Measurements from ENCODE around the gene STOM. TPM values are rescaled to one million over a fixed set of nuclear protein-coding genes. Genes with fewer than 3 reads are reported as not detected.

The STOM gene
- total RNA-seq, 1 experiment from 2014 or later = 22.4 TPM

DNA sequence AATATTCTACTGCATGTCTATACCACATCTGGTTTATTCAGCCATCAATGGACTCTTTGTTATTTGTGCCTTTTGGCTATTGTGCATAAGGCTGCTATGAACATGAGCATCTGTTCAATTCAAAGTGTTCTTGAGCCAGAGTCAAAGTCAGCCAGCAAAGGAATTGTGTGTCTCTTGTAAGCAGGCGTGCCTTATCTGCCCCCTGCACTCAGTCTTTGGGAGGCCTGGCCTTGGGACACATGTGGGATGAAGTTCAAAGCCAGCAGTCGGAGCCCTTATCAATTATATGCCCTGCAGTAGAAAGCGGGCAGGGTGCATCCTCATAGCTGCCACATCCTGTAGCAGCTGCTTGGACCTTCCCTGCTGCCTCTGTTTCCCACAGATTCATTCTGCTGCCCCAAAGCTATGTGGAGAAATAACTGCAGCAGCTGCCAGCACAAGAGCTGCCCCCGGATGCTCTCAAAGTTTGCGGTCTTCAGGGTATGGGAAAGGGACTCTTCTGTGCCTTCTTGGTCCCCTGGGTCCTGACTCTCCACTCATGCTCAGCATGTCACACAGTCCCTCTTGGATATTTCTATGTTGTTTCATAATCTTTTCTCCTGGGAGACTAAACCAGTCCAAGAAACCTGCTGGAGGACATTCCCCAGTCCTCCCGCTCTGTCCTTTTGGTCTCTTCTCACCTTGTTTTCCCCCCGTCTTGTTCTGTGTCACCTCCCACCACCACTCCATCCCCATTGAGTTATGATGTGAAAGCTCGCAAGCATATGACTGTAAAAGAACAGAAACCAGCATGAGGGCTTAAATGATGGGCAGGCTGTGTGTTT is 35.9 kb downstream of the STOM start:
- POLR2A ChIA-PET = no interaction called here
- RAD21 ChIA-PET (ENCODE audit: low non-redundant PET in 1 of 2, low total read pairs in 2 of 2, uncharacterized antibody in 2 of 2, unreplicated experiment in 2 of 2) = no interaction called here
- DNase-seq (ENCODE audit: low read depth, low spot score) (no peak), ATAC-seq (no peak)
- Histone ChIP-seq H3K9ac (ENCODE audit: low read length) (no peak overlapping the region), H3K9me2 (ENCODE audit: insufficient read depth) (no peaks in the 10 kb centered on the region), H3K79me2 (ENCODE audit: insufficient read depth, low read length) (no peaks in the 10 kb centered on the region), H3K9me3 (ENCODE audit: control insufficient read depth in 1 of 2, insufficient read depth in 1 of 2, low read depth in 1 of 2, low read length in 2 of 2) (no peaks in the 10 kb centered on the region), H3K4me2 (ENCODE audit: low read length) (no peak overlapping the region), H4K20me1 (ENCODE audit: insufficient read depth) (no peaks in the 10 kb centered on the region), H3K36me3 (ENCODE audit: control insufficient read depth in 1 of 2, insufficient read depth in 2 of 2, low read length in 2 of 2) (peaks cover 4 to 6% of the 10 kb centered on the region in 2 experiments; a peak in 3 of 4 replicates), H2AFZ (ENCODE audit: low read depth, low read length, poor library complexity, severe bottlenecking) (no peak overlapping the region), H3K4me1 (ENCODE audit: control insufficient read depth in 1 of 2, insufficient read depth in 2 of 2, low read length in 2 of 2) (no peaks in the 10 kb centered on the region), H3K4me3 (replicated peaks in 1 of 2; ENCODE audit: low read depth in 1 of 2, low read length in 2 of 2) (no peak overlapping the region), H3K27ac (ENCODE audit: low read depth, low read length) (no peak overlapping the region), H3K27me3 (ENCODE audit: insufficient read depth, low read length) (no peaks in the 10 kb centered on the region)
- CTCF ChIA-PET = interaction anchor here (1.0 kb wide), 1 partner anchor 14 kb away, joined by 3 read pairs; no protein-coding TSS in a partner anchor
- no peak for TF ChIP-seq SP1 (IDR thresholded peaks at IDR 0.05; ENCODE audit: low read depth)
- TF ChIP-seq FOSL1 (IDR thresholded peaks at IDR 0.05; ENCODE audit: low read depth) = no peak
- no peak for TF ChIP-seq SRF (IDR thresholded peaks at IDR 0.05; ENCODE audit: low read depth)
- TF ChIP-seq, protein P1, sequence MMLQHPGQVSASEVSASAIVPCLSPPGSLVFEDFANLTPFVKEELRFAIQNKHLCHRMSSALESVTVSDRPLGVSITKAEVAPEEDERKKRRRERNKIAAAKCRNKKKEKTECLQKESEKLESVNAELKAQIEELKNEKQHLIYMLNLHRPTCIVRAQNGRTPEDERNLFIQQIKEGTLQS (IDR thresholded peaks at IDR 0.05) = no peak
- no peak for TF ChIP-seq POLR2AphosphoS5 (IDR thresholded peaks at IDR 0.05; ENCODE audit: low read depth, low read length)
- no peak for TF ChIP-seq ZBTB33 (IDR thresholded peaks at IDR 0.05; ENCODE audit: extremely low read depth, insufficient replicate concordance, low read length)
- no peak for TF ChIP-seq RAD21 (IDR thresholded peaks at IDR 0.05; ENCODE audit: low read depth)
- no peak for TF ChIP-seq CTCF (IDR thresholded peaks at IDR 0.05 in 2 of 3, conservative IDR thresholded peaks at IDR 0.05 in 1 of 3; ENCODE audit: borderline replicate concordance in 1 of 3, insufficient read depth in 1 of 3, low read depth in 2 of 3, low read length in 2 of 3)
- TF ChIP-seq ELF1 (IDR thresholded peaks at IDR 0.05; ENCODE audit: borderline replicate concordance, low read depth) = no peak
- TF ChIP-seq EGR1 (IDR thresholded peaks at IDR 0.05; ENCODE audit: low read depth) = no peak
- TF ChIP-seq, protein P2, sequence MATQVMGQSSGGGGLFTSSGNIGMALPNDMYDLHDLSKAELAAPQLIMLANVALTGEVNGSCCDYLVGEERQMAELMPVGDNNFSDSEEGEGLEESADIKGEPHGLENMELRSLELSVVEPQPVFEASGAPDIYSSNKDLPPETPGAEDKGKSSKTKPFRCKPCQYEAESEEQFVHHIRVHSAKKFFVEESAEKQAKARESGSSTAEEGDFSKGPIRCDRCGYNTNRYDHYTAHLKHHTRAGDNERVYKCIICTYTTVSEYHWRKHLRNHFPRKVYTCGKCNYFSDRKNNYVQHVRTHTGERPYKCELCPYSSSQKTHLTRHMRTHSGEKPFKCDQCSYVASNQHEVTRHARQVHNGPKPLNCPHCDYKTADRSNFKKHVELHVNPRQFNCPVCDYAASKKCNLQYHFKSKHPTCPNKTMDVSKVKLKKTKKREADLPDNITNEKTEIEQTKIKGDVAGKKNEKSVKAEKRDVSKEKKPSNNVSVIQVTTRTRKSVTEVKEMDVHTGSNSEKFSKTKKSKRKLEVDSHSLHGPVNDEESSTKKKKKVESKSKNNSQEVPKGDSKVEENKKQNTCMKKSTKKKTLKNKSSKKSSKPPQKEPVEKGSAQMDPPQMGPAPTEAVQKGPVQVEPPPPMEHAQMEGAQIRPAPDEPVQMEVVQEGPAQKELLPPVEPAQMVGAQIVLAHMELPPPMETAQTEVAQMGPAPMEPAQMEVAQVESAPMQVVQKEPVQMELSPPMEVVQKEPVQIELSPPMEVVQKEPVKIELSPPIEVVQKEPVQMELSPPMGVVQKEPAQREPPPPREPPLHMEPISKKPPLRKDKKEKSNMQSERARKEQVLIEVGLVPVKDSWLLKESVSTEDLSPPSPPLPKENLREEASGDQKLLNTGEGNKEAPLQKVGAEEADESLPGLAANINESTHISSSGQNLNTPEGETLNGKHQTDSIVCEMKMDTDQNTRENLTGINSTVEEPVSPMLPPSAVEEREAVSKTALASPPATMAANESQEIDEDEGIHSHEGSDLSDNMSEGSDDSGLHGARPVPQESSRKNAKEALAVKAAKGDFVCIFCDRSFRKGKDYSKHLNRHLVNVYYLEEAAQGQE (IDR thresholded peaks at IDR 0.05; ENCODE audit: low read depth) = no peak
- TF ChIP-seq YY1 (IDR thresholded peaks at IDR 0.05; ENCODE audit: extremely low read depth, insufficient replicate concordance, low read depth, low read length) = no peak
- no peak for TF ChIP-seq JUND (IDR thresholded peaks at IDR 0.05)
- BruUV-seq (replicated peaks) = no TSS peak
- intact Hi-C loops (cut with micrococcal nuclease) = no loop called here

Measured in HCT116 (cell line).